ENCODE results near the gene OR6X1.

The OR6X1 gene

GRCh38 chr11:123775289-123775688, 21.0 kb upstream of the OR6X1 start:
- no peak for DNase-seq (ENCODE audit: low spot score)
- H3K27ac ChIP-seq: no peak overlapping the region
- no peak for TF ChIP-seq CTCF (conservative IDR thresholded peaks at IDR 0.05; ENCODE audit: low read depth)
- ChIA-PET POLR2A (ENCODE audit: low non-redundant PET) (interaction anchor here (0.6 kb wide), 1 partner anchor 1463 kb away, joined by 3 read pairs; no protein-coding TSS in a partner anchor), CTCF (interaction anchor here (1.1 kb wide), 1 partner anchor 10 kb away, joined by 3 read pairs; no protein-coding TSS in a partner anchor)

GRCh38 chr11:123773959-123774358, 19.6 kb upstream of the OR6X1 start:
- no peak for TF ChIP-seq CTCF (conservative IDR thresholded peaks at IDR 0.05; ENCODE audit: low read depth)

GRCh38 chr11:123773026-123773425, 18.7 kb upstream of the OR6X1 start:
- CTCF ChIA-PET: no interaction called here
- POLR2A ChIA-PET (ENCODE audit: low non-redundant PET): no interaction called here
- TF ChIP-seq CTCF (conservative IDR thresholded peaks at IDR 0.05; ENCODE audit: low read depth): no peak
- no peak overlapping the region for H3K27ac ChIP-seq
- no peak for DNase-seq (ENCODE audit: low spot score)

More at GRCh38 chr11:123773959-123774358, 19.6 kb upstream of the OR6X1 start:
- H3K27ac ChIP-seq: no peak overlapping the region
- POLR2A ChIA-PET (ENCODE audit: low non-redundant PET): no interaction called here
- CTCF ChIA-PET: interaction anchor here (0.7 kb wide), 1 partner anchor 1694 kb away, joined by 3 read pairs; no protein-coding TSS in a partner anchor
- DNase-seq (ENCODE audit: low spot score): no peak

- H3K27ac ChIP-seq: no peak overlapping the region
- POLR2A ChIA-PET (ENCODE audit: low non-redundant PET): no interaction called here
- DNase-seq (ENCODE audit: low spot score): no peak
- TF ChIP-seq CTCF (conservative IDR thresholded peaks at IDR 0.05; ENCODE audit: low read depth): no peak
- CTCF ChIA-PET: no interaction called here
Observed at GRCh38 chr11:123771664-123772063, 17.3 kb upstream of the OR6X1 start.

- ChIA-PET POLR2A (ENCODE audit: low non-redundant PET) (no interaction called here), CTCF (no interaction called here)
- no peak for DNase-seq (ENCODE audit: low spot score)
- H3K27ac ChIP-seq: no peak overlapping the region
- no peak for TF ChIP-seq CTCF (conservative IDR thresholded peaks at IDR 0.05; ENCODE audit: low read depth)
Observed at GRCh38 chr11:123770712-123771111, 16.4 kb upstream of the OR6X1 start.

- no peak overlapping the region for H3K27ac ChIP-seq
- TF ChIP-seq CTCF (conservative IDR thresholded peaks at IDR 0.05; ENCODE audit: low read depth): no peak
- no peak for DNase-seq (ENCODE audit: low spot score)
- POLR2A ChIA-PET (ENCODE audit: low non-redundant PET): no interaction called here
- CTCF ChIA-PET: interaction anchor here (0.6 kb wide), 1 partner anchor 722 kb away, joined by 3 read pairs; no protein-coding TSS in a partner anchor
Observed at GRCh38 chr11:123765601-123766000, 11.3 kb upstream of the OR6X1 start.

- DNase-seq (ENCODE audit: low spot score): no peak
- no peak for TF ChIP-seq CTCF (conservative IDR thresholded peaks at IDR 0.05; ENCODE audit: low read depth)
- POLR2A ChIA-PET (ENCODE audit: low non-redundant PET): no interaction called here
- H3K27ac ChIP-seq: no peak overlapping the region
- CTCF ChIA-PET: no interaction called here
Observed at GRCh38 chr11:123762422-123762821, 8.1 kb upstream of the OR6X1 start.
